NCI-H1930 (cell line): ENCODE data around the gene SIPA1.

Experiments used
- DNase-seq, 2 experiments: peaks; one replicate each; lab custom pipeline; 2025; lab: John Stamatoyannopoulos, UW

Gene SIPA1

DNA sequence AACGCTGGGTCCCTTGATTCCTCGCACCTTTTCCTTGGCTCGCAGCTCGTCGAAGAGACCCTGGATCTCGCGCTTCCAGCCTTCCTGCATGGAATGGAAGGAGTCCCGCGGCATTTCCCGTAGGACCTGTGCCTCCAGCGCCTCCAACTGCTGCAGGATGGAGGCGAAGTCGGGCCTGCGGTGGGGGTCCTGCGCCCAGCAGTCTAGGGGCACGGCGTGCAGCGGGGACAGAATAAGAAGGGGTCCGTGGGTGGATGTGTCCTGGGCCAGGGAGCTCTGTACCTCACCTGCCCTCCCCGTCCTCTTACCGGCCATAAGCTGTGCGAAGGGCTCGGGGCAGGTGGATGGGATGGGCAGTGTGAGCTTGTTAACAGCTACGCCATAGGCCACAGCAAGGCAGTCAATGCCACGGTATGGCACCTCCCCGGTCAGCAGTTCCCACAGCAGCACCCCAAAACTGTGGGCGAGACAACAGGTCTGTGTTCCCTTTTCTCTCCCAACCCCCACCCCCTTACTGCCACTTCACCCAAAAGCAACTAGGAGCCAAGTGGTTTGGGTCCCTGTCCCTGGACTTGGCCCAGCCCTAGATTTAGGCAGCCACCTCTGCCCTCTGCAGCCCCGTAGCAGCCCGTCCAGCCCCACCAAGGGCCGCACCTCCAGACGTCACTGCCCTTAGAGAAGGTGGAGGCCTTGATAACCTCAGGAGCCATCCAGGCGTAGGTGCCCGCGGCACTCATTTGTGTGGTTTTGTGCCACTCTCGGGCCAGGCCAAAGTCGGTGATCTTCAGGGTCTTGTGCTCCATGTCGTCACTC, 30.1 kb upstream of the SIPA1 start:
- DNase-seq = no peak

DNA sequence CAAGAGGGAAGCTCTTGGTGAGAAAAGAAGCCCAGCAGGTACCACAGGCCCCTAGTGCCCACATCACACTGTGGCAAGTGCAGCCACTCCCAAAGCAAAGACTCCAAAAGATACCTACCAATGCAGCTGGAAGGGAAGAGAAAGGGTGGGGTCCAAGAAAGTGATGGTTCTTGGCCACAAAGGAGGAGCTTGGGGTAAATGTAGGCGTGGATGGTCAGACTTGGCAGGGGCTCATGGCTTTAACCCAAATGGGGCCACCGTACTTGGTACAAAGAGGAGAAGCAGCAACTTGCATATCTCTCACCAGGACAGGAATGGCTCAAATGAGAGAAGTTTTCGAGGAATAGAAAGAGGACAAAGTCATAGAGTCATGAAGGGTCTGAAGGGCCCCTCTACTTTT, 28.7 kb upstream of the SIPA1 start:
- no peak for DNase-seq

DNA sequence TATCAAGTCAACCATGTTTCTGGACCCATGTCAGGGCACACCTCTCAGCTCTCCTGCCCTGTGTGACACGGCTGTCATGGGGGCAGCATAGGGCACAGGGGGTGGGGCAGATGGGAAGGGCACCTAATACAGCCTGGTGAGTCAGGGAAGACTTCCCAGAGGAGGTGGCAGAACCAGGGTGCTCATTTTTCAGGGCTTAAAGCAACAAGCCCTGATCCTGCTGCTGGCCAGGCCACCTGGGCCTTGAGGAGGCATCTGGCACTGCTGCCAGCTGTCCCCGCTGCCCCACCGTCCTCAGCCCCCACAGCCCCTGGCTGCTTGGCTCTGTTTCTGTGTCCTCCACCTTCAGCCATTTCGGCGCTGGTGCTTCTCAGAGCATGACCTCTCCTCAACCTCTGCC, 28.2 kb upstream of the SIPA1 start:
- no peak for DNase-seq

DNA sequence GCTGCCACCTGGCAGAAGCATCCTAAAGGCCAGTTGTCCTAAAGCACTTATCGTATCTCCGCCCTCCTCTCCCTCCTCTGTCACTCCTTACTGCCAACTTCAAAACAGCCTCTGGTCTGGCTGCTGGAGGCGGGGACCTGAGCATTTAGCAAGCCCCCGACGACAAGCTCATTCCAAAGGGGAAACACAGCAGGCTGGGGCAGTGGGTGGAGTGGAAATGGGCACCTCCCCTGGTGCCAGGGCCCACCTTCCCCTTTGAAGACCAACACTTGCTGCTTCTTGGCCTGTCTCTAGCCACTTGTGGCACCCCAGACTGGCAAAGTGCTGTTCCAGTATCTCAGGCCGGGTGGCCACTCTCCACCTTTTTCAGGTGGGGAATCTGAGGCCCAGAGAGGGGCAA, 27.5 kb upstream of the SIPA1 start:
- no peak for DNase-seq

DNA sequence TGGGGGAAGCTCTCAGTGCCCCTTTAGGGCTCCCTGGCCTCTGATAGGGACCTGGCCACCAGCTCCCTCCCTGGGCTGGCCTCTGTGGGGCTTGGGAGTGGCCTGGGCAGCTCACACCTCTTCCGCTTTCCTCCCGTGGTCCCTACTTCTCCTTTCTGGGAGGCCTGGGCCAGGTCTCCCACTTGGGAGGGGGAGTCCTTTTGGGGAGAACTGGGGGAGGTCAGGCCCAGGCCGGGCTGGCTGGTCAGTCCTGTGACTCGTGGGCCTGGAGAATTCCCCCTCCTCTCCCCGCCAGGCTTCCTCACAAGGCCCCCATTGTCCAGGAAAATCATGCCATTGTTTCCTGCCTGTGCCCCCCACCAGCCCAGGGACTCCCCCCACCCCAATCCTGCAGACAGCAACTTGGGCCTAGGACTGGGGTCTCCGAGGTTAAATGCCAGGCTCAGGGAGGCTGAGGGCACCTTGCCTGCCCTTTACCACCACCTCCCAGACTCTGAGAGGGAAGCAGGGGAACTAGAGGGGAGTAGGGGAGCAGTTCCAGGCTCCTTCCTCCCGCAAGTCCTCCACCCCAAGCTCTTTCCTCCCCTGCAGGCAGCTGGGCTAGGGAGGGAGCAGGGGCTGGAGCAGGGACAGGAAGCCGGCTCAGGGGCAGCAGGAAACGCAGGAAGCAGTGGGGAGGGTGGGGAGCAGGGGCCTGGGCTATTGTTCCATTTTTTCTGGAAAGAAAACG, 26.7 kb upstream of the SIPA1 start:
- no peak for DNase-seq

DNA sequence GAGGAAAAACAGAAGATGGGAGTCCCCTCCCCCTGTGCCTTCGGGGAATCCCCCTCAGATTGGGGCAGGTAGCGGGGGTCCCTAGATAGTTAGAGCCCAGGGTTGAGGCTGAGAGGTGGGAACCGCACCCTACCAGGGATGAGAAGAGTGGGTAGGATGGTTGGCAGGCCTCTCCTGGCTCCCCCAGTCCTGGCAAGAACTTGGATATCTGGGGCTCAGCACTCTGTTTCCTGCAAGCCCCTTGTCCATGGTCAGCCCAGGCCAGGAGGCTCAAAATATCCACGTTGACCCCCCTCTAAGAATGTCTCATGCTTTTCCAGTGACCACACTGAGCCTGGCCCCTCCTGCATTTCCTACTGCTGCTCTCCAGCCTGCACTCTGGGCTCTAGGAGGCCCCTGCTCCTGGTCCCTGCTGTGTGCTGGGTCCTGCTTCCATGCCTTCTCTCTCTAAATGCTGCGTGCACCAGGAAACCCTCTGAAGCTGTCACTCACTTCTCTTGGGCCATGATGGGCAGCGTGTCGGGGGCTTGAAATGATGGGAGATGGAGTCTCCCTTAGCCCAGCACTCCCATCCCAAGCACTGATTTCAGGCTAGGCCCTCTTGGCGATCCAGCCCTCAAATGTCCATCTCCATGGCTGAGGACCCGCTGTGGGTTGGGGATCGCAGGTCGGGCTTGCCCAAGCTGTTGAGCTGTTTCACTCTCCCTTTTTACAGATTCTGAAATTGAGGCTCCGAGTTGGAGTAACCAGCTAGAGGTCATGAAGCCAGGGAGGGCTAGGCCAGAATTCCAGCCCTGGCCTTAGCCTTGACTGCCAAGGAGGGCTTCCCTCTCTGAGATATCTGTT, 25.9 kb upstream of the SIPA1 start:
- DNase-seq = no peak

DNA sequence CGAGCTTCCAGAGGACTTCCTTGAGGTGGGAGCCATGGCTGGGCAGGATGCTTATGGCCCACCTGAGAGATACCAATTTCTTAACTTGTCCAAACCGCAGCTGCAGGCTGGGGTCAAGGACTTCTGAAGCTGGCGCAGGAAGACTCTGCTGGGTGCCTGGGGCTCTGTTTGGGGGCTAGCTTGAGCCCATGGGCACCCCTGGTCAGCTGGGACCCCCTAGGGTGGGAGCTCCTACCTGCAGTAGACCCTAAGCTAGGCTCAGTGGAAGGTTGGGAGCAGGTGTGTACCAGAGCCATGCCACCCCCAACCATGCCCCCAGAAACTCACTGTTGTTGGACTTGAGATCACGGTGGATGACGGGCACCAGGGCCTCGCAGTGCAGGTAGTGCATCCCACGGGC, 25.2 kb upstream of the SIPA1 start:
- DNase-seq = no peak

DNA sequence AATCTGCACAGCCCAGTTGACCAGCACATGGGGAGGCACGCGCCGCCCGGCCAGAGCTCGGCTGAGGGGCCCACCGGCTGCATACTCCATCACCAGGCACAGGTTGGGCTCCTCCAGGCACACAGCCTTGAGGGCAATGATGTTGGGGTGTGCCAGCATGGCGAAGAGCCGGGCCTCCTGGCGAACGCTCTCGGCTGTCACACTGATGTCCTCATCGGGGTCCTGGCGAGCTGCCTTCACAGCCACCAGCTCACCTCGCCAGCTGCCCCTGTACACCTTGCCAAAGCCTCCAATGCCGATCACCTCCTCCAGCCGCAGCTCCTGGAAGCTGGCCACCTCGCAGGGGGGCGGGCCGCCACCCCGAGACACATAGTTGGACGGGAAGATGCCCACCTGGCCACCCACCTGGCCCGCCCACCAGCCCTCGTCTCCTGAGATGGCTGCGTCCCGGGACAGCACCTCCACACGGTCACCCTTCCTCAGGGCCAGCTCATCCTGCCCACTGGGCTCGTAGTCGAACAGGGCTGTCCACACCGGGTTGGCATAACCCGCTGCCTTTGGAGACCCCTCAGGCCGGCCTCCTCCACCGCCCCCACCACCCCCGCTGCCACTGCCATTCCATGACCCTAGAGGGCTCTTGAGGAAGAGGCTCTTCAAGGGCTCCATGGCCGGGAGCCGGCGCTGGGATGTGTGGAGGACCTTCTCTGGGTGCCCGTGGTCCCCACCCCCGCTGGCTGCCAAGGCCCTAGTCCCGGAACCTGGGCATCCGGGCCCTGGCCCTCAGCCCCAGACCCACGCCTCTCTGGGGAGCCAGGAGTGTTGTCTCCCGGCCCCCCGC, 24.6 kb upstream of the SIPA1 start:
- DNase-seq = no peak

DNA sequence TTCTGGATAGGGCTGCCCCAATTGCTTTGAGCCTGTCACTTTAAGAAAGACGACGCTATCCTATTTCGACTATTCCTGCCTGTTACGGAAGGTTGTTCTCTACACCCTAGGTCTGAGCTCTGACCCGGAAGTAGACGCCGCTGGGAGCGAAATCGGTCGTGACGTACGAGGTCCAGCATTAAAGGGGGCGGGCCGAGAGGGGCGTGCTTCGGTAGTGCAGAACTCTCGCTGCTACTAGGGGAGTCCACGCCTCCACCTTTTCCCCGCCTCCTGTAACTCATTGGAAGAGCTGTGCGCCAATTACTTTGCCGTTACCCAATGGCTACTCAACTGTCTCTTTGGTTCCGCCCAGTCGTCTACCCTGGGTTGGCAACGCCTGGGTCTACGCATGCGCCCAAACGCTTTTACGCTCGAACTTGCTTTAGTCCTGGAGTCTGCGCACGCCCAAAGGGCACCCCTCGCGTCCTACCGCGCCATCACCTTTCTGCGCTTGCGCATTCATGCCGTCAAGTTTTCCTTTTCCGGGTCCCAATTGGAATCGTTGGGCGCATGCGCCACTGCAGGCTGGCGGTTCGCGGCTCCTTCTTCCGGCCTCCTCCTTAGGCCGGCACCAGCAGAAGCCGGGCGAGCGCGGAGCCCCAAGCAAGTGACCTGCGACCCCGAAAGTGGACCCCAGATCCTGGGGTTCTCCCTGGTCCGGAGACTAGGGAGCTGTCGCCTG, 22.5 kb upstream of the SIPA1 start, which contains the start of gene PCNX3:
Gene PCNX3 (plus strand): TSS at position 548 of the 721 bp plus-strand sequence. CDS start 536 bp downstream, outside the sequence.
- peak; percentile 100 for DNase-seq

DNA sequence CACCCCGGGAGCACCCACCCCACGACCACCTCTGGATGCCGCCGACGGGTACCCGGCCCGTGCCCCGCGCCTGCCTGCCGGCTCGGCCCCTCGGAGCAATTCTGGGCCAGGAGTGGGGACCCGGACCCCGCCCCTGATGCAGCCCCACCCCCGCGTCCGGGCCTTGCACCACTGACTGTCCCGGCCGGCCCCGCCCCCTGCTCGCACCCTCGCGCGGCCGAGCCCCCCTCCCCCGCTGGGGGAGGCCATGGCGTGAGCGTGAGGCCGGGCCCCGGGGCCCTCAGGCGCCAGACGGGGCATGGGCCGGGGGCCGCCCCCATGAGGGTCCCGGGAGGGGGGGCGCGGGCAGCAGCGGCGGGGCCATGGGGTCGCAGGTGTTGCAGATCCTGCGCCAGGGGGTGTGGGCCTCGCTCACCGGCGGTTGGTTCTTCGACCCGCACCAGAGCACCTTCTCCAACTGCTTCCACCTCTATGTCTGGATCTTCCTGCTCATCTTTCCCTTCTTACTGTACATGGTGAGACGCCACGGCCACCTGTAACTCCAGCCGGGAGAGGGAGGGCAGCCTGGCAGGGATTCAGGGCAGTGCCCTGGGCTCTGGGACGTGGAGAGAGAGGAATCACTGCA, 21.8 kb upstream of the SIPA1 start:
- no peak for DNase-seq

DNA sequence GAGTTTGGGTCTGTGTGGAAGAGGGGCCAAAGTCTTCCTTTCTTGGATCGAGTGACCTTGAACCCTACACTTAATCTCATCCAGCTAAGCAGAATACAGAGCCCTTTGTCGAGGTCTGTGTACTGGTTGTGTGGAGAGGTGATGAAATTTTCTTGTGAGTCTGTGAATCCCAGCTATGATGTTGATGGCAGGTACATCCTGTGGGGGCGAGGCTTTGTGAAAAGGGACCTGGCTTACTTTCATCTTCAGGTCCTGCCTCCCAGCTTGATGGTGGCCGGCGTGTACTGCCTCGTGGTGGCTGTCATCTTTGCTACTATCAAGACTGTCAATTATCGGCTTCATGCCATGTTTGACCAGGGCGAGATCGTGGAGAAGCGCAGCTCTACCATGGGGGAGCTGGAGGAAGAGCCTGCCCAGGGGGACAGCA, 21.3 kb upstream of the SIPA1 start:
- no peak for DNase-seq

DNA sequence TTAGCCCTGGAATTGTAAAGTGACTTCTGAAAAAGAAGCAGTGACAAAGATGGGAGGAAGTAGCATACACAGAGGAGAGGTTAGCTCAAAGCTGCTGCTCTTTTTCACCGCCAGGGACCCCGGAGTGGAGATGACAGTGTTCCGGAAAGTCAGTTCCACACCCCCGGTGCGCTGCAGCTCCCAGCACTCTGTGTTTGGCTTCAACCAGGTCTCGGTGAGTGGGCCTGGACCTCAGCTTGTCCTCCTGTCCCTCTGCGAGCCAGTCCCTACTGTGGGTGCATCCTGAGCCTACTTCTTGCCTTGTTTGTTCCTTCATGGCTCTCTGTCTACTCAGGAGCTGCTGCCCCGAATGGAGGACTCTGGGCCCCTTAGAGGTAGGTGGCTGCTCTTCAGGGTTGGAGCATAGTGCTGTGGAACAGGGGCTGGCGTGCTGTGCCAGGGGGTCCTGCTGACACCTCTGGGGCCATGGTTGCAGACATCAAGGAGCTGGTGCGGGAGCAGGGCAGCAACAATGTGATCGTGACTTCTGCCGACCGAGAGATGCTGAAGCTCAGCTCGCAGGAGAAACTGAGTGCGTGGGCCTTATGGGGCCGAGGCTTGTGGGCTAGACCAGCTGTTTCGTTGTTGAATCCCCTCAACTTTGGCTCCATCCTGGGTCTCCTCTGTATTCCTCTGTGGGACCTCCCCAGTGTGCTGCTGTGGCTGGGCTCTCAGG, 20.6 kb upstream of the SIPA1 start:
- DNase-seq = no peak

DNA sequence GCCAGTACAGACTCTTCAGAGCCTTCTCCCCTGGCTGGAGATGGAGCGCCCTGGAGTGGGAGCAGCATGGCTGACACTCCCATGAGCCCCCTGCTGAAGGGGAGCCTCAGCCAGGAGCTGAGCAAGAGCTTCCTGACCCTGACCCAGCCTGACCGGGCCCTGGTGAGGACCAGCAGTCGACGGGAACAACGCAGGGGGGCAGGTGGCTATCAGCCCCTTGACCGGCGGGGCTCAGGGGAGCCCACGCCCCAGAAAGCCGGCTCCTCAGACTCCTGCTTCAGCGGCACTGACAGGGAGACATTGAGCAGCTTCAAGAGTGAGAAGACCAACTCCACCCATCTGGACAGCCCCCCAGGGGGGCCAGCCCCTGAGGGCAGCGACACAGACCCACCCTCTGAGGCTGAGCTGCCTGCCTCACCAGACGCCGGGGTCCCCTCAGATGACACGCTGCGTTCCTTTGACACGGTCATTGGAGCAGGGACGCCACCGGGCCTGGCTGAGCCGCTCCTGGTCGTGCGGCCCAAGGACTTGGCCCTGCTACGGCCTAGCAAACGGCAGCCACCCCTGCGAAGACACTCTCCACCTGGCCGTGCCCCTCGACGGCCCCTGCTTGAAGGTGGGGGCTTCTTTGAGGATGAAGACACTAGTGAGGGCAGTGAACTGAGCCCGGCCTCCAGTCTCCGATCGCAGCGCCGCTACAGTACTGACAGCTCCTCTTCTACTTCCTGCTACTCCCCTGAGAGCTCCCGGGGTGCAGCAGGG, 19.7 kb upstream of the SIPA1 start:
- no peak for DNase-seq

DNA sequence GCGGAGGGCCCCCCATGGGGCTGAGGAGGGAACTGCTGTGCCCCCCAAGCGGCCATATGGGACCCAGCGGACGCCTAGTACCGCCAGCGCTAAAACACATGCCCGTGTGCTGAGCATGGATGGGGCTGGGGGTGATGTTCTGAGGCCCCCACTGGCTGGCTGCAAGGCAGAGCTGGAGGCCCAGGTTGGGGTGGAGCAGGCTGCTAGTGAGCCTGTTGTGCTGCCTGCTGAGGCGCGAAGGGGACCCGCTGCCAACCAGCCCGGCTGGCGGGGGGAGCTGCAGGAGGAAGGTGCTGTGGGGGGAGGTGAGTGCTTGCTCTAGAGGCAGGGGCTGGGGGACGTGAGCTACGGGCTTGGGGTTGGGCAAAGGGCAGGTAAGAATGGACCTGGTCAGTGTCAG, 19.1 kb upstream of the SIPA1 start:
- no peak for DNase-seq

DNA sequence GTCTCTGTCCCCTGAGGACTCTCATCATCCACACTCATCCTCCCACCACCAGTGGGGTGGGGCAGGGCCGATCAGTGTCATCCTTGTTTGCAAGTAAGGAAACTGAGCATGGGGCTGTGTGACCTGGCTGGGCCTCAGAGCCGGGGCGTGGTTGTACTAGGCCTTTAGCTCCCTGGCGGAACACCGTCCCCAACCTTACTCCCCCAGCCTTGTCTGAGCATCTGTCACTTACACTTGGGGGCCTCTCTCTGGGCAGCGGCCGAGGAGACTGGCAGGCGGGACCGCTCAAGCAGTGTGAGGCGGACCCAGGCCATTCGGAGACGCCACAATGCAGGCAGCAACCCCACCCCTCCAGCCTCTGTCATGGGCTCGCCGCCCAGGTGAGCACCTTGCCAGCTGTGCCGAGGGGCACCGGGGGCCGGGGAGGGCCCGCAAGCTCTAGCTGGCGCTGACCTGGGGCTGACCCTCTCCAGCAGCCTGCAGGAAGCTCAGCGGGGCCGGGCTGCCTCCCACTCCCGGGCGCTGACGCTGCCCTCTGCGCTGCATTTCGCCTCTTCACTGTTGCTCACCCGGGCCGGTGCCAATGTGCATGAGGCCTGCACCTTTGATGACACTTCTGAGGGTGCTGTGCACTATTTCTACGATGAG, 18.5 kb upstream of the SIPA1 start:
- DNase-seq = no peak

DNA sequence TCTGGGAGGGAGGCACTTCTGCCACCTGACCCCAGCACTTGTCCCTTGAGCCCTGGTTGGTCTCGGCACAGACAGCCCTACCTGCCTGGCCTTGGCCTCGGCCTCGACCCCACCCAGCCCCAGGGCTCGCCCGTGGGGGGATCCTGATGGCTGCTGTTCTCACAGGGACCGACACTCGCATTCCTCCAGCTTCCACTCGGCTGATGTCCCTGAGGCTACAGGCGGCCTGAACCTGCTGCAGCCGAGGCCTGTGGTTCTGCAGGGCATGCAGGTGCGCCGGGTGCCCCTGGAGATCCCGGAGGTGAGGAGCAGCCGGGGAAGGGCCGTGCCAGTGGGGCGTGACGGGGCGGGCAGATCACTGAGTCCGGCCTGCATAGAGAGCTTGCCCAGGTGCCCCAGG, 17.2 kb upstream of the SIPA1 start:
- no peak for DNase-seq

DNA sequence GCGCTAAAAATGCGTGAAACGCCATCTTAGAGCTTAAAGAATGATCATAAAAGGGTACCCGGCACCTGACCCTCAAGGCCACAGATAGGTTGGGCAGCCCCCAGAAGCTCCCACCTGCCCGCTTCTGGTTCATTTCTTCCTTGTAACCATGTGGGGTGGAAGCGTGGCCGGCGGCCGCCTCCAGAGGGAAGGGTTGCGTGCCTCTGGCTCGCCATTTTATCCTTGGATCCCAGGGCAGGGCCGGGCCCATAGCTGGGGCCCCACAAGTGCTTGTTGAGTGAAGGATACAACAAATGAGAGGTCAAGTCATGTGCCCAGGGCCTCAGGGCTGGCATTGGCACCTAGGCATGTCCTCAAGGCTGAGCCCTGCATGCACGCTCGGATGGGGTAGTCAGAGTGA, 16.4 kb upstream of the SIPA1 start:
- no peak for DNase-seq

DNA sequence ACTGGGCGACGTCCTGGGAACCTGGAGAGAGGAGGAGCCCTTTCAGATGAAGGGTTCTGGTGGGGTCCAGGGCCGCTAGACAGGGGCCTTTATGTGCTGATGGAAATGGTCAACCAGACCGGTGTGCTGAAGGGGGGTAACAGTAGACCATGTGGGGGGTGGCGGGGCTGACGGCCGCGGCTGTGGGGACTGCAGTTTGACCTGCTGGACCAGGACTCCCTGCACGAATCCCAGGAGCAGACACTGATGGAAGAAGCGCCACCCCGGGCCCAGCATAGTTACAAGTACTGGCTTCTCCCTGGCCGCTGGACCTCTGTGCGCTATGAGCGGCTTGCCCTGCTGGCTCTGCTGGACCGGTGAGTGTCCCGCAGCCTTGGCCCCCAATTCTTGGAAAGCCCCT, 15.9 kb upstream of the SIPA1 start:
- no peak for DNase-seq

DNA sequence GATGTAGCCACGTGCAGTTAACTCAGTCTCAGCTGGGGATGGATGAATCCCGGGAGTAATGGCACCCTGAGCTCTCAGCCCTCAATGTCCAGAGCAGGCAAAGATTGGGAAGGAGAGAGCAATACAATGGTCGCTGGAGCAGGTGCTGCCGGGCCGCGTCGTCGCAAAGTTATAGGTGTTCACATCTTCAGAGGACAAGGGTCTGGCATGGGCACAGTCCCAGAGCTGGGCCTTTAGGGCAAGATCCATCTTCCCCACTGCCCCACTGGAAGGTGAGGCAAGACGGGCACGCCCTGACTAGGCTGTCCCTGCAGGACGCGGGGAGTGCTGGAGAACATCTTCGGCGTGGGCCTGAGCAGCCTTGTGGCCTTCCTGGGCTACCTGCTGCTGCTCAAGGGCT, 14.7 kb upstream of the SIPA1 start:
- DNase-seq = no peak
